SK-N-SH (cell line): ENCODE data around the gene DEPDC1. TPM values are rescaled to one million over a fixed set of nuclear protein-coding genes. Genes with fewer than 3 reads are reported as not detected.

Source experiments
- CTCF ChIA-PET: fragments of 300-600, 350-600 bp; formaldehyde crosslinking; extraction: SDS; loops from one replicate; lab custom pipeline; 2021; lab: Yijun Ruan, JAX
- POLR2A ChIA-PET: fragments of 350-600 bp; sonication (Branson Sonifier 250); formaldehyde crosslinking; extraction: SDS; loops from one replicate; lab custom pipeline; 2020; ENCODE audit warnings: antibody characterized with exemption, inconsistent platforms; lab: Yijun Ruan, JAX
- DNase-seq: peaks from one replicate; pipeline ENCODE4 v3.0.0; 2012
- H2AFZ ChIP-seq: fragments of 200-600 bp; sonication (generic); 2 replicates; pipeline ENCODE4 v1.8.1; 2016; ENCODE audit warnings: antibody characterized with exemption, mild to moderate bottlenecking, low read depth
- H3F3A ChIP-seq: fragments of 200-600 bp; sonication (generic); replicated peaks from 2 replicates; pipeline ENCODE3; 2016; ENCODE audit warnings: antibody characterized with exemption, mild to moderate bottlenecking; ENCODE audit not compliant: insufficient read depth
- H3K27ac ChIP-seq, 2 experiments: fragments of 200-500 bp in 1 of 2; fragments of 200-600 bp in 1 of 2; sonication (Bioruptor generic) in 1 of 2; sonication (generic), shearing (Covaris generic) in 1 of 2; 2 replicates each; pipeline versions ENCODE4 v1.5.1 to v1.6.1; 2014 to 2016; ENCODE audit warnings: low read depth in 2 of 2, inconsistent platforms in 1 of 2, low read length in 1 of 2, mild to moderate bottlenecking in 1 of 2, mixed read lengths in 1 of 2
- H3K27me3 ChIP-seq: fragments of 200-600 bp; sonication (generic), shearing (Covaris generic); 2 replicates; pipeline ENCODE4 v1.6.1; 2016; ENCODE audit warnings: mixed run types; ENCODE audit not compliant: insufficient read depth
- H3K36me3 ChIP-seq, 2 experiments: fragments of 200-500 bp in 1 of 2; fragments of 200-600 bp in 1 of 2; sonication (Bioruptor generic) in 1 of 2; sonication (generic) in 1 of 2; replicated peaks in 1 of 2; 2 replicates each; pipeline versions ENCODE3 to v1.5.1; 2014 to 2016; ENCODE audit warnings: low read length in 1 of 2, mild to moderate bottlenecking in 1 of 2; ENCODE audit not compliant: insufficient read depth in 2 of 2, control insufficient read depth in 1 of 2
- H3K4me1 ChIP-seq, 2 experiments: fragments of 200-500 bp in 1 of 2; fragments of 200-600 bp in 1 of 2; sonication (Bioruptor generic) in 1 of 2; sonication (generic), shearing (Covaris generic) in 1 of 2; 2 replicates each; pipeline versions ENCODE4 v1.5.1 to v1.6.1; 2014 to 2016; ENCODE audit warnings: low read depth in 1 of 2, low read length in 1 of 2, mixed run types in 1 of 2; ENCODE audit not compliant: insufficient read depth in 2 of 2, control insufficient read depth in 1 of 2
- H3K4me2 ChIP-seq: fragments of 200-600 bp; sonication (generic), shearing (Covaris generic); 2 replicates; pipeline ENCODE4 v1.6.1; 2017; ENCODE audit warnings: mixed run types
- H3K4me3 ChIP-seq, 2 experiments: fragments of 200-500 bp in 1 of 2; fragments of 200-600 bp in 1 of 2; sonication (Bioruptor generic) in 1 of 2; sonication (generic), shearing (Covaris generic) in 1 of 2; 2 replicates each; pipeline versions ENCODE4 v1.5.1 to v1.8.1; 2014 to 2016; ENCODE audit warnings: low read depth in 2 of 2, inconsistent platforms in 1 of 2, low read length in 1 of 2, mild to moderate bottlenecking in 1 of 2, mixed read lengths in 1 of 2, moderate library complexity in 1 of 2
- H3K79me2 ChIP-seq: fragments of 200-600 bp; sonication (generic); 2 replicates; pipeline ENCODE4 v1.8.1; 2017; ENCODE audit warnings: mild to moderate bottlenecking; ENCODE audit not compliant: insufficient read depth
- H3K9ac ChIP-seq: fragments of 200-600 bp; sonication (generic); 2 replicates; pipeline ENCODE4 v1.6.1; 2017; ENCODE audit warnings: mixed run types
- H3K9me2 ChIP-seq: fragments of 200-600 bp; sonication (generic); 2 replicates; pipeline ENCODE4 v1.6.1; 2017; ENCODE audit warnings: mixed run types
- H3K9me3 ChIP-seq: fragments of 200-600 bp; sonication (generic); 2 replicates; pipeline ENCODE4 v1.6.1; 2017; ENCODE audit warnings: mixed run types, mild to moderate bottlenecking, moderate library complexity
- H4K20me1 ChIP-seq: fragments of 200-600 bp; sonication (generic); 2 replicates; pipeline ENCODE4 v1.6.1; 2017; ENCODE audit warnings: mild to moderate bottlenecking, mixed run types; ENCODE audit not compliant: insufficient read depth
- FOXJ3 ChIP-seq: sonication (generic); formaldehyde crosslinking; IDR thresholded peaks from 2 replicates; pipeline ENCODE4 v1.5.1; 2020; ENCODE audit warnings: mild to moderate bottlenecking, missing genetic modification reagents
- MXI1 ChIP-seq: IDR thresholded peaks from 2 replicates; pipeline ENCODE4 v1.6.1; 2012; ENCODE audit warnings: mild to moderate bottlenecking, low read depth, low read length, improper control_type of control experiment
- PBX3 ChIP-seq: IDR thresholded peaks from 2 replicates; pipeline ENCODE4; 2012
- SIN3A ChIP-seq: IDR thresholded peaks from 2 replicates; pipeline ENCODE4 v1.6.1; 2012; ENCODE audit warnings: low read depth, mild to moderate bottlenecking, low read length, moderate library complexity, borderline replicate concordance
- SMC3 ChIP-seq: IDR thresholded peaks from 2 replicates; pipeline ENCODE4 v1.6.1; 2012; ENCODE audit warnings: low read depth, low read length, improper control_type of control experiment
- TAF1 ChIP-seq: IDR thresholded peaks from 2 replicates; pipeline ENCODE4 v1.6.1; 2012; ENCODE audit warnings: low read depth, mild to moderate bottlenecking, low read length, moderate library complexity, borderline replicate concordance
- YY1 ChIP-seq: IDR thresholded peaks from 2 replicates; pipeline ENCODE4 v1.4.0; 2012; ENCODE audit warnings: low read depth, mild to moderate bottlenecking
- WGBS: methylation state at CpG from one replicate; pipeline ENCODE4 v1.1.6; 2017; ENCODE audit warnings: low lambda C conversion rate; 5-methylcytosine and 5-hydroxymethylcytosine counted together
- polyA plus RNA-seq, 3 experiments: library from polyadenylated mRNA; depleted of rRNA; stranded (reverse); fragments of >200 nt; gene quantifications; 2 replicates each; pipeline ENCODE4 v1.2.3, GENCODE V29; 2012

DEPDC1 gene
- polyA plus RNA-seq, 1 of the 3 experiments (the other 2 are of a cell fraction) = 3.8 TPM

- Histone ChIP-seq H3K4me3 (peak overlapping the region; percentile 94 to 95), H3K9me3 (no peaks in the 10 kb centered on the region), H3K79me2 (peaks cover 42% of the 10 kb centered on the region), H3K4me2 (peak overlapping the region; percentile 96), H2AFZ (peak overlapping the region; percentile 87), H3K4me1 (peaks cover 7 to 13% of the 10 kb centered on the region in 2 experiments; a peak in 3 of 4 replicates), H3K9me2 (no peaks in the 10 kb centered on the region), H3K27me3 (no peaks in the 10 kb centered on the region), H3K9ac (peak overlapping the region; percentile 92; the same call in 1 of the 2 replicates), H3K27ac (peak overlapping the region; percentile 41 to 78; a peak in 3 of 4 replicates), H3K36me3 (no peaks in the 10 kb centered on the region), H3F3A (peaks cover 4% of the 10 kb centered on the region), H4K20me1 (no peaks in the 10 kb centered on the region)
- POLR2A ChIA-PET = interaction anchor here (0.6 kb wide), 2 partner anchors 11 to 24 kb away, joined by 3 read pairs; no protein-coding TSS in a partner anchor
- no peak for TF ChIP-seq YY1
- no peak for TF ChIP-seq MXI1
- TF ChIP-seq TAF1 = no peak
- TF ChIP-seq FOXJ3 (CRISPR knock-in tag) = no peak
- CTCF ChIA-PET = interaction anchor here (1.0 kb wide), 1 partner anchor 9 kb away, joined by 3 read pairs; no protein-coding TSS in a partner anchor
- DNase-seq = no peak
- WGBS = 26% methylated on average over 3 of the region's 3 CpGs
These were observed 446 bp upstream of the DEPDC1 start for GRCh38 chr1:68497358-68497698.

GRCh38 chr1:68495968-68496679 is 758 bp downstream of the DEPDC1 start:
- H3K79me2 ChIP-seq = peaks cover 52% of the 10 kb centered on the region

More at GRCh38 chr1:68495968-68496679, 758 bp downstream of the DEPDC1 start:
- H2AFZ ChIP-seq = peak overlapping the region; percentile 92
- peak overlapping the region; percentile 45 to 83; a peak in 3 of 4 replicates for H3K27ac ChIP-seq
- no peaks in the 10 kb centered on the region for H3K9me3 ChIP-seq
- no peaks in the 10 kb centered on the region for H3K27me3 ChIP-seq
- H3K36me3 ChIP-seq = peaks cover 0 to under 1% of the 10 kb centered on the region in 2 experiments
- no peak for TF ChIP-seq FOXJ3 (CRISPR knock-in tag)
- no peak for TF ChIP-seq YY1
- TF ChIP-seq SIN3A = no peak
- no peak for TF ChIP-seq SMC3
- no peak for TF ChIP-seq PBX3
- WGBS = 6% methylated on average over 17 of the region's 21 CpGs
- CTCF ChIA-PET = interaction anchor here (1.3 kb wide), 1 partner anchor 26 kb away, joined by 3 read pairs; no protein-coding TSS in a partner anchor
- peak overlapping the region; percentile 92 for H3K9ac ChIP-seq
- peaks cover 7 to 13% of the 10 kb centered on the region in 2 experiments; a peak in 3 of 4 replicates for H3K4me1 ChIP-seq
- peaks cover 4% of the 10 kb centered on the region for H3F3A ChIP-seq
- peak overlapping the region; percentile 94 to 95 for H3K4me3 ChIP-seq
- peak; percentile 23 for DNase-seq
- H3K4me2 ChIP-seq = peak overlapping the region; percentile 96
- H4K20me1 ChIP-seq = no peaks in the 10 kb centered on the region
- POLR2A ChIA-PET = no interaction called here
- no peaks in the 10 kb centered on the region for H3K9me2 ChIP-seq
